Activated naive CD8-positive, alpha-beta T cell treated with anti-CD3 and anti-CD28 coated beads, Interleukin-2, amount 10 ng/mL, durations not matched to agents 7 days and 5 days (primary cell): Measurements from ENCODE around the gene ATP11A. TPM values are rescaled to one million over a fixed set of nuclear protein-coding genes. Genes with fewer than 3 reads are reported as not detected.
"Not testable (repeated sequence)": the region's sequence is repeated elsewhere in the genome, so short reads cannot be mapped to it uniquely, and the experiment has no call there.

Experiments used
- ATAC-seq: fragments of 150-1000 bp; cut with Tn5 transposase; one replicate; pipeline ENCODE4 v1.10.0; 2021; ENCODE audit warnings: low read depth, moderate library complexity
- POLR2A ChIA-PET: fragments of 350-600 bp; sonication (Branson Sonifier 250); formaldehyde crosslinking; loops from one replicate; lab custom pipeline; 2021; ENCODE audit warnings: antibody characterized with exemption; lab: Charles Lee
- DNase-seq: peaks from one replicate; pipeline ENCODE4 v3.0.0; 2021
- H3K27ac Mint-ChIP-seq: one replicate; pipeline ENCODE4 v1.8.0; 2022; ENCODE audit warnings: mild to moderate bottlenecking, mixed read lengths
- H3K27me3 Mint-ChIP-seq: one replicate; pipeline ENCODE4 v1.8.0; 2022; ENCODE audit warnings: mild to moderate bottlenecking, moderate library complexity, mixed read lengths
- H3K36me3 Mint-ChIP-seq: one replicate; pipeline ENCODE4 v1.8.0; 2021; ENCODE audit warnings: mild to moderate bottlenecking, mixed read lengths
- H3K4me1 Mint-ChIP-seq: one replicate; pipeline ENCODE4 v1.8.0; 2021; ENCODE audit warnings: mixed read lengths
- H3K4me3 Mint-ChIP-seq: one replicate; pipeline ENCODE4 v1.8.0; 2022; ENCODE audit warnings: mild to moderate bottlenecking, moderate library complexity, mixed read lengths
- H3K9me3 Mint-ChIP-seq: one replicate; pipeline ENCODE4 v1.8.0; 2021; ENCODE audit warnings: mixed read lengths
- total RNA-seq, 2 experiments: library from RNA; stranded (reverse); gene quantifications; one replicate each; pipeline ENCODE4 v1.2.3, GENCODE V29; 2021

The ATP11A gene
- total RNA-seq, 2 experiments from 2014 or later = 36.5 to 38.2 TPM

- Mint-ChIP-seq H3K4me3 (no peak overlapping the region), H3K27ac (no peak overlapping the region), H3K36me3 (no peaks in the 10 kb centered on the region), H3K27me3 (no peaks in the 10 kb centered on the region), H3K4me1 (peaks cover 4% of the 10 kb centered on the region), H3K9me3 (no peaks in the 10 kb centered on the region)
- ATAC-seq = no peak
- POLR2A ChIA-PET = no interaction called here
- no peak for DNase-seq
Measured at GRCh38 chr13:112779856-112780604, 90.2 kb downstream of the ATP11A start.

GRCh38 chr13:112781287-112781686, 91.4 kb downstream of the ATP11A start:
- no peak overlapping the region for H3K4me3 Mint-ChIP-seq
- no peaks in the 10 kb centered on the region for H3K9me3 Mint-ChIP-seq
- DNase-seq (no peak), ATAC-seq (no peak)
- POLR2A ChIA-PET = no interaction called here
- H3K27me3 Mint-ChIP-seq = no peaks in the 10 kb centered on the region
- no peak overlapping the region for H3K27ac Mint-ChIP-seq
- H3K36me3 Mint-ChIP-seq = peaks cover 3% of the 10 kb centered on the region
- H3K4me1 Mint-ChIP-seq = peaks cover 4% of the 10 kb centered on the region

- no peak for ATAC-seq
- POLR2A ChIA-PET = no interaction called here
- no peaks in the 10 kb centered on the region for H3K27me3 Mint-ChIP-seq
- peaks cover 7% of the 10 kb centered on the region for H3K36me3 Mint-ChIP-seq
- no peak overlapping the region for H3K27ac Mint-ChIP-seq
- H3K4me3 Mint-ChIP-seq = no peak overlapping the region
- DNase-seq = no peak
- no peaks in the 10 kb centered on the region for H3K9me3 Mint-ChIP-seq
- peaks cover 4% of the 10 kb centered on the region for H3K4me1 Mint-ChIP-seq
Measured at GRCh38 chr13:112781881-112782361, 92.1 kb downstream of the ATP11A start.

- Mint-ChIP-seq H3K27me3 (no peaks in the 10 kb centered on the region), H3K36me3 (peaks cover 7% of the 10 kb centered on the region), H3K4me3 (no peak overlapping the region), H3K4me1 (peaks cover 4% of the 10 kb centered on the region), H3K9me3 (no peaks in the 10 kb centered on the region), H3K27ac (no peak overlapping the region)
- ATAC-seq = no peak
- POLR2A ChIA-PET = no interaction called here
- no peak for DNase-seq
Measured at GRCh38 chr13:112782429-112783010, 92.7 kb downstream of the ATP11A start.

GRCh38 chr13:112783135-112783977, 93.5 kb downstream of the ATP11A start:
- no peak overlapping the region for H3K27ac Mint-ChIP-seq
- DNase-seq (no peak), ATAC-seq (no peak)
- H3K36me3 Mint-ChIP-seq = peaks cover 7% of the 10 kb centered on the region
- H3K27me3 Mint-ChIP-seq = no peaks in the 10 kb centered on the region
- no peaks in the 10 kb centered on the region for H3K9me3 Mint-ChIP-seq
- H3K4me1 Mint-ChIP-seq = peaks cover 2% of the 10 kb centered on the region
- POLR2A ChIA-PET = no interaction called here
- no peak overlapping the region for H3K4me3 Mint-ChIP-seq

- Mint-ChIP-seq H3K27ac (no peak overlapping the region), H3K36me3 (peaks cover 11% of the 10 kb centered on the region)
Measured at GRCh38 chr13:112783978-112784371, 94.1 kb downstream of the ATP11A start.

GRCh38 chr13:112784811-112785482, 95.1 kb downstream of the ATP11A start:
- H3K9me3 Mint-ChIP-seq = no peaks in the 10 kb centered on the region
- ATAC-seq (no peak), DNase-seq (no peak)
- no peak overlapping the region for H3K27ac Mint-ChIP-seq
- H3K4me3 Mint-ChIP-seq = no peak overlapping the region
- peaks cover 2% of the 10 kb centered on the region for H3K4me1 Mint-ChIP-seq
- POLR2A ChIA-PET = no interaction called here
- H3K36me3 Mint-ChIP-seq = peaks cover 13% of the 10 kb centered on the region
- no peaks in the 10 kb centered on the region for H3K27me3 Mint-ChIP-seq

More at GRCh38 chr13:112783978-112784371, 94.1 kb downstream of the ATP11A start:
- H3K4me1 Mint-ChIP-seq = peaks cover 2% of the 10 kb centered on the region
- H3K4me3 Mint-ChIP-seq = no peak overlapping the region
- no peaks in the 10 kb centered on the region for H3K9me3 Mint-ChIP-seq
- H3K27me3 Mint-ChIP-seq = no peaks in the 10 kb centered on the region
- POLR2A ChIA-PET = no interaction called here
- ATAC-seq = no peak
- no peak for DNase-seq

- DNase-seq (no peak), ATAC-seq (no peak)
- peaks cover 2% of the 10 kb centered on the region for H3K4me1 Mint-ChIP-seq
- H3K27ac Mint-ChIP-seq = no peak overlapping the region
- POLR2A ChIA-PET = no interaction called here
- H3K9me3 Mint-ChIP-seq = no peaks in the 10 kb centered on the region
- peaks cover 13% of the 10 kb centered on the region for H3K36me3 Mint-ChIP-seq
- H3K4me3 Mint-ChIP-seq = no peak overlapping the region
- H3K27me3 Mint-ChIP-seq = no peaks in the 10 kb centered on the region
Measured at GRCh38 chr13:112785483-112785856, 95.6 kb downstream of the ATP11A start.

GRCh38 chr13:112786810-112787209, 97.0 kb downstream of the ATP11A start:
- ATAC-seq, H3K27ac Mint-ChIP-seq, H3K4me1 Mint-ChIP-seq, H3K9me3 Mint-ChIP-seq, H3K4me3 Mint-ChIP-seq, DNase-seq, POLR2A ChIA-PET, H3K27me3 Mint-ChIP-seq: not testable (repeated sequence)
- peaks cover 13% of the 10 kb centered on the region for H3K36me3 Mint-ChIP-seq

- Mint-ChIP-seq H3K36me3 (peaks cover 12% of the 10 kb centered on the region), H3K4me1 (no peaks in the 10 kb centered on the region), H3K4me3 (no peak overlapping the region), H3K27ac (no peak overlapping the region), H3K9me3 (no peaks in the 10 kb centered on the region), H3K27me3 (no peaks in the 10 kb centered on the region)
- POLR2A ChIA-PET = no interaction called here
- no peak for ATAC-seq
- no peak for DNase-seq
Measured at GRCh38 chr13:112790735-112791641, 101.2 kb downstream of the ATP11A start.

- Mint-ChIP-seq H3K4me3 (no peak overlapping the region), H3K27me3 (no peaks in the 10 kb centered on the region), H3K4me1 (no peaks in the 10 kb centered on the region), H3K27ac (no peak overlapping the region), H3K9me3 (peaks cover 1% of the 10 kb centered on the region), H3K36me3 (peaks cover 15% of the 10 kb centered on the region)
- POLR2A ChIA-PET = no interaction called here
- ATAC-seq (no peak), DNase-seq (no peak)
Measured at GRCh38 chr13:112791663-112792440, 102.0 kb downstream of the ATP11A start.

- H3K9me3 Mint-ChIP-seq = peaks cover 1% of the 10 kb centered on the region
- ATAC-seq (no peak), DNase-seq (no peak)
- peaks cover 15% of the 10 kb centered on the region for H3K36me3 Mint-ChIP-seq
- H3K27ac Mint-ChIP-seq = no peak overlapping the region
- H3K4me3 Mint-ChIP-seq = no peak overlapping the region
- no peaks in the 10 kb centered on the region for H3K27me3 Mint-ChIP-seq
- no peaks in the 10 kb centered on the region for H3K4me1 Mint-ChIP-seq
- POLR2A ChIA-PET = no interaction called here
Measured at GRCh38 chr13:112792511-112792910, 102.7 kb downstream of the ATP11A start.
